H1 (cell line): Measurements from ENCODE around the gene LYPD6. TPM values are rescaled to one million over a fixed set of nuclear protein-coding genes. Genes with fewer than 3 reads are reported as not detected.

Experiments used
- BACH1 ChIP-seq: IDR thresholded peaks from 2 replicates; pipeline ENCODE4 v1.6.1; 2012; ENCODE audit warnings: low read length, improper control_type of control experiment
- BCL11A ChIP-seq, 2 experiments: IDR thresholded peaks; one replicate each; pipeline ENCODE4 v1.6.1; 2011; ENCODE audit warnings: low read depth in 2 of 2, low read length in 2 of 2, mild to moderate bottlenecking in 2 of 2
- KDM5A ChIP-seq: fragments of 200-600 bp; IDR thresholded peaks from 2 replicates; pipeline ENCODE4 v1.7.1; 2012; ENCODE audit warnings: mild to moderate bottlenecking, low read length, inconsistent platforms, mixed read lengths
- MAX ChIP-seq: IDR thresholded peaks from 2 replicates; pipeline ENCODE4 v1.6.1; 2012; ENCODE audit warnings: inconsistent platforms
- POU5F1 ChIP-seq: IDR thresholded peaks from 2 replicates; pipeline ENCODE4 v1.6.1; 2011; ENCODE audit warnings: low read depth, mild to moderate bottlenecking, low read length, moderate library complexity
- polyA plus RNA-seq, 7 experiments: library from polyadenylated mRNA; depleted of rRNA in 3 of 7; stranded (reverse) in 5 of 7; unstranded in 2 of 7; fragments of >200 nt in 5 of 7; fragments of 200-250 nt in 2 of 7; gene quantifications; 1 replicate in 5 of 7; 2 replicates in 1 of 7; 4 replicates in 1 of 7; pipeline versions ENCODE4 v1.2.1 to v1.2.3, GENCODE V29; 2011 to 2013; ENCODE audit warnings: missing spikeins in 2 of 7, mixed read lengths in 2 of 7
- total RNA-seq: library from RNA; stranded (reverse); fragmentation: NEBNext Ultra II Directional; extraction: Animal tissue kit (Norgen Biotek cat#: 25700); gene quantifications from 2 replicates; pipeline ENCODE4 v1.2.1, GENCODE V29; 2021
- TF ChIP-seq, protein P1 (sequence below): IDR thresholded peaks from 2 replicates; pipeline ENCODE4 v1.6.1; 2012; ENCODE audit warnings: low read length, inconsistent platforms

The LYPD6 gene
- total and polyA plus RNA-seq, 2 of the 8 experiments (the other 6 are each of a cell fraction or from before 2014, with no cell fraction given): 5.6 to 8.9 TPM

GRCh38 chr2:149370061-149370775 lies 39.8 kb downstream of the LYPD6 start (continued):
- TF ChIP-seq, protein P1, sequence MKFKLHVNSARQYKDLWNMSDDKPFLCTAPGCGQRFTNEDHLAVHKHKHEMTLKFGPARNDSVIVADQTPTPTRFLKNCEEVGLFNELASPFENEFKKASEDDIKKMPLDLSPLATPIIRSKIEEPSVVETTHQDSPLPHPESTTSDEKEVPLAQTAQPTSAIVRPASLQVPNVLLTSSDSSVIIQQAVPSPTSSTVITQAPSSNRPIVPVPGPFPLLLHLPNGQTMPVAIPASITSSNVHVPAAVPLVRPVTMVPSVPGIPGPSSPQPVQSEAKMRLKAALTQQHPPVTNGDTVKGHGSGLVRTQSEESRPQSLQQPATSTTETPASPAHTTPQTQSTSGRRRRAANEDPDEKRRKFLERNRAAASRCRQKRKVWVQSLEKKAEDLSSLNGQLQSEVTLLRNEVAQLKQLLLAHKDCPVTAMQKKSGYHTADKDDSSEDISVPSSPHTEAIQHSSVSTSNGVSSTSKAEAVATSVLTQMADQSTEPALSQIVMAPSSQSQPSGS: no peak
- TF ChIP-seq BACH1: no peak
- no peak for TF ChIP-seq POU5F1
- TF ChIP-seq BCL11A (IDR thresholded peaks at IDR 0.05; ENCODE audit: low read depth in 2 of 2, low read length in 2 of 2): no peak
- TF ChIP-seq MAX: no peak
- no peak for TF ChIP-seq KDM5A
